Smooth muscle cell (in vitro differentiated cells): ENCODE data around the gene PTPN23. TPM values are rescaled to one million over a fixed set of nuclear protein-coding genes. Genes with fewer than 3 reads are reported as not detected.

Source experiments
- DNase-seq: peaks from one replicate; lab custom pipeline; 2025; ENCODE audit not compliant: unreplicated experiment; lab: John Stamatoyannopoulos, UW
- H2AFZ ChIP-seq: fragments of 200-600 bp; sonication (generic); 2 replicates; pipeline ENCODE4 v1.6.0; 2016; ENCODE audit warnings: antibody characterized with exemption, low read depth, mild to moderate bottlenecking
- H3F3A ChIP-seq: fragments of 200-600 bp; sonication (generic); 2 replicates; pipeline ENCODE4 v1.6.0; 2017; ENCODE audit warnings: antibody characterized with exemption, low read depth
- H3K27ac ChIP-seq: fragments of 200-600 bp; sonication (generic); 2 replicates; pipeline ENCODE4 v1.5.1; 2016; ENCODE audit warnings: low read depth, mild to moderate bottlenecking
- H3K27me3 ChIP-seq: fragments of 200-600 bp; sonication (generic); 2 replicates; pipeline ENCODE4 v1.6.1; 2016; ENCODE audit warnings: low read depth, mild to moderate bottlenecking
- H3K36me3 ChIP-seq: fragments of 200-600 bp; sonication (generic); 2 replicates; pipeline ENCODE4 v1.5.1; 2016; ENCODE audit warnings: low read depth
- H3K4me1 ChIP-seq: fragments of 200-600 bp; sonication (generic); 2 replicates; pipeline ENCODE4 v1.5.1; 2016; ENCODE audit warnings: low read depth
- H3K4me2 ChIP-seq: fragments of 200-600 bp; sonication (generic); 2 replicates; pipeline ENCODE4 v1.6.0; 2016; ENCODE audit warnings: mild to moderate bottlenecking
- H3K4me3 ChIP-seq: fragments of 200-600 bp; sonication (generic); 2 replicates; pipeline ENCODE4 v1.5.1; 2016; ENCODE audit warnings: mild to moderate bottlenecking
- H3K79me2 ChIP-seq: fragments of 200-600 bp; sonication (generic); 2 replicates; pipeline ENCODE4 v1.6.0; 2016; ENCODE audit warnings: low read depth, mild to moderate bottlenecking
- H3K9ac ChIP-seq: fragments of 200-600 bp; sonication (generic); 2 replicates; pipeline ENCODE4 v1.6.0; 2016; ENCODE audit warnings: low read depth
- H3K9me3 ChIP-seq: fragments of 200-600 bp; sonication (generic); replicated peaks from 2 replicates; pipeline ENCODE4 v1.5.1; 2016; ENCODE audit warnings: low read depth
- H4K20me1 ChIP-seq: fragments of 200-600 bp; sonication (generic); 2 replicates; pipeline ENCODE4 v1.6.0; 2016; ENCODE audit warnings: low read depth
- CTCF ChIP-seq: fragments of 200-600 bp; sonication (generic); IDR thresholded peaks from 2 replicates; pipeline ENCODE4 v1.5.1; 2017; ENCODE audit warnings: borderline replicate concordance, mild to moderate bottlenecking, antibody characterized with exemption; ENCODE audit not compliant: insufficient read depth, poor library complexity, severe bottlenecking
- WGBS: methylation state at CpG from one replicate; pipeline ENCODE4 v1.1.7; 2016; ENCODE audit warnings: low lambda C conversion rate; 5-methylcytosine and 5-hydroxymethylcytosine counted together
- polyA plus RNA-seq: library from polyadenylated mRNA; unstranded; fragments of >200 nt; fragmentation: Nextera tagmentation; extraction: Ambion mirVana; gene quantifications from 2 replicates; pipeline ENCODE4 v1.2.1, GENCODE V29; 2016
- total RNA-seq: library from RNA; depleted of rRNA; stranded (reverse); fragments of >200 nt; gene quantifications from 2 replicates; pipeline ENCODE4 v1.2.3, GENCODE V29; 2014

PTPN23 gene
- total and polyA plus RNA-seq, 2 experiments from 2014 or later = 7.2 to 17.1 TPM

GRCh38 chr3:47411696-47412452 lies 31.1 kb downstream of the PTPN23 start:
- H2AFZ ChIP-seq = no peak overlapping the region
- no peak for DNase-seq
- WGBS = 96% methylated on average over 24 of the region's 24 CpGs
- no peaks in the 10 kb centered on the region for H3F3A ChIP-seq
- TF ChIP-seq CTCF = no peak
- H3K4me2 ChIP-seq = no peak overlapping the region
- no peaks in the 10 kb centered on the region for H3K4me1 ChIP-seq
- no peaks in the 10 kb centered on the region for H3K79me2 ChIP-seq
- H3K36me3 ChIP-seq = no peaks in the 10 kb centered on the region
- H4K20me1 ChIP-seq = no peaks in the 10 kb centered on the region
- no peaks in the 10 kb centered on the region for H3K9me3 ChIP-seq
- H3K27me3 ChIP-seq = no peaks in the 10 kb centered on the region
- H3K27ac ChIP-seq = no peak overlapping the region
- H3K4me3 ChIP-seq = no peak overlapping the region
- H3K9ac ChIP-seq = no peak overlapping the region

GRCh38 chr3:47412453-47412756 lies 31.6 kb downstream of the PTPN23 start:
- no peak for TF ChIP-seq CTCF
- no peaks in the 10 kb centered on the region for H3F3A ChIP-seq
- H3K4me3 ChIP-seq = no peak overlapping the region
- H4K20me1 ChIP-seq = no peaks in the 10 kb centered on the region
- no peak for DNase-seq
- no peak overlapping the region for H3K4me2 ChIP-seq
- H3K79me2 ChIP-seq = no peaks in the 10 kb centered on the region
- H3K36me3 ChIP-seq = no peaks in the 10 kb centered on the region
- H3K27me3 ChIP-seq = no peaks in the 10 kb centered on the region
- no peaks in the 10 kb centered on the region for H3K9me3 ChIP-seq
- no peak overlapping the region for H3K27ac ChIP-seq
- WGBS = 98% methylated on average over 5 of the region's 5 CpGs
- H3K4me1 ChIP-seq = no peaks in the 10 kb centered on the region
- no peak overlapping the region for H3K9ac ChIP-seq
- H2AFZ ChIP-seq = no peak overlapping the region

GRCh38 chr3:47412842-47413520 lies 32.2 kb downstream of the PTPN23 start:
- no peaks in the 10 kb centered on the region for H3F3A ChIP-seq
- no peaks in the 10 kb centered on the region for H3K36me3 ChIP-seq
- H3K4me3 ChIP-seq = no peak overlapping the region
- H2AFZ ChIP-seq = no peak overlapping the region
- H3K27ac ChIP-seq = no peak overlapping the region
- no peak for TF ChIP-seq CTCF
- H3K4me1 ChIP-seq = no peaks in the 10 kb centered on the region
- H3K79me2 ChIP-seq = no peaks in the 10 kb centered on the region
- H3K4me2 ChIP-seq = no peak overlapping the region
- no peaks in the 10 kb centered on the region for H3K9me3 ChIP-seq
- H3K9ac ChIP-seq = no peak overlapping the region
- DNase-seq = no peak
- no peaks in the 10 kb centered on the region for H4K20me1 ChIP-seq
- H3K27me3 ChIP-seq = no peaks in the 10 kb centered on the region
- WGBS = 88% methylated on average over 12 of the region's 12 CpGs

- no peak for DNase-seq
- H3K79me2 ChIP-seq = no peaks in the 10 kb centered on the region
- no peaks in the 10 kb centered on the region for H4K20me1 ChIP-seq
- H3K4me3 ChIP-seq = no peak overlapping the region
- H3K4me1 ChIP-seq = no peaks in the 10 kb centered on the region
- H3K27me3 ChIP-seq = no peaks in the 10 kb centered on the region
- H3F3A ChIP-seq = no peaks in the 10 kb centered on the region
- no peaks in the 10 kb centered on the region for H3K36me3 ChIP-seq
- H3K4me2 ChIP-seq = no peak overlapping the region
- H3K9me3 ChIP-seq = no peaks in the 10 kb centered on the region
- H3K27ac ChIP-seq = no peak overlapping the region
- 98% methylated on average over 7 of the region's 7 CpGs for whole genome bisulfite sequencing
- no peak for TF ChIP-seq CTCF
- H3K9ac ChIP-seq = no peak overlapping the region
- H2AFZ ChIP-seq = no peak overlapping the region
Measured at GRCh38 chr3:47413751-47414150, 32.9 kb downstream of the PTPN23 start.
